Vagina (tissue), 2 donors: Measurements from ENCODE around the gene AASDH.

Experiments used
- POLR2AphosphoS5 ChIP-seq, 2 donors: sonication (generic); formaldehyde crosslinking; IDR thresholded peaks; one replicate each; pipeline ENCODE4 v1.9.0; 2017; ENCODE audit warnings: antibody characterized with exemption in 2 of 2, mild to moderate bottlenecking in 2 of 2, low read depth in 1 of 2; ENCODE audit not compliant: insufficient read depth in 1 of 2
- TF ChIP-seq, protein P1 (sequence below), 3 experiments: fragments of 450-650 bp in 2 of 3; fragments of 200-600 bp in 1 of 3; sonication (generic) in 1 of 3; IDR thresholded peaks; one replicate each; pipeline ENCODE4 v1.5.1; 2017 to 2019; ENCODE audit warnings: antibody characterized with exemption in 3 of 3, mild to moderate bottlenecking in 2 of 3, moderate library complexity in 2 of 3

DNA sequence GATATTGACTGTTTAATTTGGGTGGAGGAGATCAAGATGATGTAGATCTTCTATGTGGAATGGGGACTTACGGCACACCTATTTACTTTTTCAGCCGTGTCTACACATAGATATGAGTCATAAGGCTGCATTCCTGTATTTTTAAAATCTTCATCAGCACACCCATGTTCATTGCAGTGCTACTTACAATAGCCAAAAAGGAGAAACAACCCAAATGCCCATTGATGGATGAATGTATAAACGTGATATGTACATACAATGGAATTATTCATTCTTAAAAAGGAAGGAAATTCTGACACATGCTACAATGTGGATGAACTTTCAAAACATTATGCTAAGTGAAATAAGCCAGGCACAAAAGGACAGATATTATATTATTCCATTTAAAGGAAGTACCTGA is 98.6 kb downstream of the AASDH start:
- no peak for TF ChIP-seq POLR2AphosphoS5 (IDR thresholded peaks at IDR 0.05; ENCODE audit: insufficient read depth in 1 of 2, low read depth in 1 of 2)
- TF ChIP-seq, protein P1, sequence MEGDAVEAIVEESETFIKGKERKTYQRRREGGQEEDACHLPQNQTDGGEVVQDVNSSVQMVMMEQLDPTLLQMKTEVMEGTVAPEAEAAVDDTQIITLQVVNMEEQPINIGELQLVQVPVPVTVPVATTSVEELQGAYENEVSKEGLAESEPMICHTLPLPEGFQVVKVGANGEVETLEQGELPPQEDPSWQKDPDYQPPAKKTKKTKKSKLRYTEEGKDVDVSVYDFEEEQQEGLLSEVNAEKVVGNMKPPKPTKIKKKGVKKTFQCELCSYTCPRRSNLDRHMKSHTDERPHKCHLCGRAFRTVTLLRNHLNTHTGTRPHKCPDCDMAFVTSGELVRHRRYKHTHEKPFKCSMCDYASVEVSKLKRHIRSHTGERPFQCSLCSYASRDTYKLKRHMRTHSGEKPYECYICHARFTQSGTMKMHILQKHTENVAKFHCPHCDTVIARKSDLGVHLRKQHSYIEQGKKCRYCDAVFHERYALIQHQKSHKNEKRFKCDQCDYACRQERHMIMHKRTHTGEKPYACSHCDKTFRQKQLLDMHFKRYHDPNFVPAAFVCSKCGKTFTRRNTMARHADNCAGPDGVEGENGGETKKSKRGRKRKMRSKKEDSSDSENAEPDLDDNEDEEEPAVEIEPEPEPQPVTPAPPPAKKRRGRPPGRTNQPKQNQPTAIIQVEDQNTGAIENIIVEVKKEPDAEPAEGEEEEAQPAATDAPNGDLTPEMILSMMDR (IDR thresholded peaks at IDR 0.05): no peak
